ENCODE measurements around the gene EHD3. TPM values are rescaled to one million over a fixed set of nuclear protein-coding genes. Genes with fewer than 3 reads are reported as not detected.

The EHD3 gene
- total and polyA plus RNA-seq, 2 of the 4 experiments (the other 2 are of a cell fraction) = 29.1 to 39.8 TPM

- in situ Hi-C loops (cut with MboI; ENCODE audit: low sequenced_read_pairs) = no loop called here
- Histone ChIP-seq H3K4me2 (ENCODE audit: low read depth, low read length) (no peak overlapping the region), H3K4me3 (ENCODE audit: insufficient read depth, low read depth, low read length) (no peak overlapping the region), H2BK15ac (ENCODE audit: low read depth, low read length) (no peak overlapping the region), H2BK20ac (ENCODE audit: low read depth, low read length) (no peak overlapping the region), H3K4ac (ENCODE audit: low read depth, low read length) (no peak overlapping the region), H4K20me1 (ENCODE audit: insufficient read depth, low read length) (no peaks in the 10 kb centered on the region), H2BK120ac (ENCODE audit: low read depth, low read length) (no peak overlapping the region), H3K14ac (replicated peaks; ENCODE audit: low read depth, low read length) (no peak overlapping the region), H3K9me3 (ENCODE audit: control insufficient read depth, insufficient read depth, low read length) (no peaks in the 10 kb centered on the region), H4K8ac (ENCODE audit: low read depth in 2 of 2, low read length in 2 of 2) (no peak overlapping the region), H3K27me3 (ENCODE audit: control insufficient read depth, insufficient read depth, low read length) (peaks cover 12% of the 10 kb centered on the region), H4K91ac (ENCODE audit: insufficient read depth, low read depth, low read length) (no peak overlapping the region), H2AFZ (replicated peaks; ENCODE audit: low read length, poor library complexity) (no peak overlapping the region), H3K27ac (ENCODE audit: insufficient read depth, low read length) (no peak overlapping the region), H2BK5ac (ENCODE audit: low read depth, low read length, poor library complexity, severe bottlenecking) (no peak overlapping the region), H3K9me1 (ENCODE audit: insufficient read depth, low read length) (no peaks in the 10 kb centered on the region), H2AK5ac (ENCODE audit: low read depth, low read length) (no peak overlapping the region), H3K4me1 (ENCODE audit: control insufficient read depth, insufficient read depth, low read length) (no peaks in the 10 kb centered on the region), H4K5ac (ENCODE audit: low read depth, low read length) (no peak overlapping the region), H3K79me1 (ENCODE audit: low read depth in 1 of 2, low read length in 2 of 2) (no peaks in the 10 kb centered on the region), H2AK9ac (replicated peaks; ENCODE audit: low read depth, low read length, poor library complexity) (no peak overlapping the region), H3K18ac (ENCODE audit: low read depth, low read length) (no peak overlapping the region), H3K56ac (ENCODE audit: extremely low read depth, insufficient read depth, low read length) (no peak overlapping the region), H3K36me3 (ENCODE audit: control insufficient read depth, insufficient read depth, low read length) (no peaks in the 10 kb centered on the region), H3K23ac (ENCODE audit: low read depth, low read length) (no peak overlapping the region), H3K9ac (ENCODE audit: low read depth, low read length) (no peak overlapping the region)
- intact Hi-C loops (cut with micrococcal nuclease) = no loop called here
- no peak for TF ChIP-seq NFE2L2 (IDR thresholded peaks at IDR 0.05; ENCODE audit: low read depth, low read length)
- TF ChIP-seq CHD1 (IDR thresholded peaks at IDR 0.05; ENCODE audit: low read depth, low read length) = no peak
- TF ChIP-seq MAFK (IDR thresholded peaks at IDR 0.05; ENCODE audit: low read depth, low read length) = no peak
- no peak for TF ChIP-seq MAZ (IDR thresholded peaks at IDR 0.05; ENCODE audit: borderline replicate concordance, low read depth, low read length)
- no peak for TF ChIP-seq CTCF (conservative IDR thresholded peaks at IDR 0.05; ENCODE audit: low read depth, low read length)
- no peak for TF ChIP-seq USF2 (IDR thresholded peaks at IDR 0.05; ENCODE audit: low read depth, low read length)
- no peak for TF ChIP-seq SMC3 (IDR thresholded peaks at IDR 0.05; ENCODE audit: low read depth, low read length)
- no peak for TF ChIP-seq BHLHE40 (IDR thresholded peaks at IDR 0.05; ENCODE audit: low read depth, low read length)
- POLR2A ChIA-PET (ENCODE audit: unreplicated experiment) = no interaction called here
- no peak for ATAC-seq (ENCODE audit: low read depth)
- CTCF ChIA-PET = no interaction called here
- no peak for DNase-seq
- BruUV-seq (replicated peaks) = no TSS peak
- dilution Hi-C loops (cut with HindIII; ENCODE audit: low sequenced_read_pairs, unreplicated experiment) = no loop called here
- no CpG with 5 or more reads among the region's 2 CpGs for WGBS, 2 experiments (ENCODE audit: extremely low coverage in 2 of 2, insufficient read length in 1 of 2)
Measured at GRCh38 chr2:31192396-31192795, 41.6 kb upstream of the EHD3 start.
